HG02571 (cell line): ENCODE data around the gene ITFG1.

Experiments used
- ATAC-seq: cut with Tn5 transposase; IDR thresholded peaks from one replicate; pipeline ENCODE4 v1.9.1; 2021; ENCODE audit warnings: mild to moderate bottlenecking, moderate library complexity; ENCODE audit not compliant: unreplicated experiment

The ITFG1 gene

DNA sequence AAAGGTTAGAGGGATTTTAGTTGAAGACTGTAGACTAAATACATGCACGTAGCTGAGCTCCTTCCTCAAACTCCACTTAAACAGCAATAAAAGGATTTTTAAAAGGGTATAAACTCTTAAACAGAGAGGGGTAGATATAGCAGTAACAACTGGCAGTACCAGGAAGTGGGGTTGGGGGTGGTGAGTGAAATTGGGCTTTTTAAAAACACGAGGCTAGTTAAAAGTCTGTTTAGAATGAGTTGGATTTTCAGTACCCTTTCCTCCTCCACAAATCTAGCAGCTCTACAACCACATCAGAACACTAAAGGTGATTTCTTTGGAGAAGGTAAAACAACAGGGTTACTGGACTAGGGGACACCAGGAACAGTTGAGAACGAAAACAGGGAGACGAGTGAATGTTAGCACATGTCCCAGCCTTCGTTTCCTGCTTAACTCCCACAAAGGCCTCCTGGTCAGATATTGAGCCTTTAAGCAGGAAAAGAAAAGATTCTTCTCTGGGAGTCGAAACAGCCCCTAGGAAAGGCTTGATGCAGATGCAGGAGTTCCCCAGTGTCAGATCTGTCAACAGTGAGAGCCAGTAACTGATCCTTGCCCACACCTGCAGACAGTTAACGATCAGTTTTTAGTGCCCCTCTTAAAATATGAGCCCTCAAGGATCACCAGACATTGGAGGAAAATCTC is 331.0 kb downstream of the ITFG1 start:
- ATAC-seq: no peak

DNA sequence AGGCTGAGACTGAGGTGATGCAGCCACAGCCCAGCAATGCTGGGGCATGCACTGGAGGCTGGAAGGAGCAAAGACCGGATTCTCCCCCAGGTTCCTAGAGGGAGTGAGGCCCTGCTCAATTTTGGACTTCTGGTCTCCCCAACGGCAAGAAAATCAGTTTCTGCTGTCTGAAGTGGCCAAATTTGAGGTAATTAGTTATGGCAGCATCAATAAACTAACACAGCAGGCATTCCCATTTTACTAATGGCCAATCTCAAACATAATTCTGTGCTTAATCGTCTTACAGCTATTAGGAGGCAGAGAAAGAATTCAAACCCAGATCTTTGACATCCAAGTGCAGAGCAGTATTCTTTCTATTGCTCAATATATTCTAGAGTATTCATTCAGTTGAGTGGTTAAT is 333.3 kb downstream of the ITFG1 start:
- no peak for ATAC-seq

DNA sequence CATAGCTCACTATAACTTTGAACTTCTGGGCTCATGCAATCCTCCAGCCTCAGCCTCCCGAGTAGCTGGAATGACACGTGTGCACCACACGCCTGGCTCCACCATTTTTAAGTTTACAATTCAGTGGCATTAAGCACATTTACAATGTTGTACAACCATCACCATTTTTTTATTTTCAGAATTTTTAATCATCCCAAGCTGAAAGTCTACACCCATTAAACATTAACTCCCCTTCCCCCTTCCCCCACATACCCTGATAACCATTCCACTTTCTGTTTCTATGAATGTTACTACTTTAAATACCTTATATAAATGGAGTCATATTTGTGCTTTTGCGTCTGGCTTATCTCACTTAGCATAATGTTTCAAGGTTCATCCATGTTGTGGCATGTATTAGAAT is 335.1 kb downstream of the ITFG1 start:
- no peak for ATAC-seq

GRCh38 chr16:47113130-47113529 is 347.7 kb downstream of the ITFG1 start:
- no peak for ATAC-seq

DNA sequence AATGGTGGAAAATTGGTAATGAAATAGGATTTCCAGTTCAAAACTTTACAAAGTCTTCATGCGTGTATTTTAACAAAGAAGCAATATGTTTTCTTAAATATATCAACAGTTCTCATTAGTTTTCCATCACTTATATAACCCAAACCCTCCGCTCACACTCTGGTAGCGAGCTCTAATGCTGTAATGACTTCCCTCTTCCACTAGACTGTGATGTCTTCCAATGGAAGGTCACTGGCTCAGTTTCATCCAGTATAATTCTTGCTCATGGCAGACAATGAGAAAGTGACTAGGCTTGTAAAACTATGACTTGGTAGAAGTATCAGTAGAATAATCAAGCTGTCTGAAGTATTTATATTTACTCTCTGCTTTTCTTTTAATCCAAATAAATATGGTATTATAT is 349.9 kb downstream of the ITFG1 start:
- ATAC-seq: no peak

- ATAC-seq: no peak
Measured at GRCh38 chr16:47109361-47109760, 351.5 kb downstream of the ITFG1 start.
